OCI-M1 (cell line): Measurements from ENCODE around the gene CUX1.
"Not testable (repeated sequence)": the region's sequence is repeated elsewhere in the genome, so short reads cannot be mapped to it uniquely, and the experiment has no call there.

Source experiments
- DNase-seq: peaks from one replicate; lab custom pipeline; 2025; lab: John Stamatoyannopoulos, UW

Gene CUX1

GRCh38 chr7:102312317-102312716 lies 494.9 kb downstream of the CUX1 start:
- no peak for DNase-seq

- no peak for DNase-seq
Observed at GRCh38 chr7:102313997-102314780, 496.8 kb downstream of the CUX1 start.

- no peak for DNase-seq
Observed at GRCh38 chr7:102317231-102318059, 500.0 kb downstream of the CUX1 start.

GRCh38 chr7:102318482-102318971 lies 501.1 kb downstream of the CUX1 start:
- DNase-seq, result no peak

GRCh38 chr7:102319671-102320070 lies 502.2 kb downstream of the CUX1 start:
- no peak for DNase-seq

- DNase-seq, result no peak
Observed at GRCh38 chr7:102320181-102320580, 502.8 kb downstream of the CUX1 start.

GRCh38 chr7:102320601-102321350 lies 503.4 kb downstream of the CUX1 start:
- no peak for DNase-seq

- no peak for DNase-seq
Observed at GRCh38 chr7:102321351-102322201, 504.1 kb downstream of the CUX1 start.

- DNase-seq, result no peak
Observed at GRCh38 chr7:102322202-102322715, 504.8 kb downstream of the CUX1 start.

- DNase-seq, result no peak
Observed at GRCh38 chr7:102323914-102324195, 506.4 kb downstream of the CUX1 start.

GRCh38 chr7:102325106-102325505 lies 507.7 kb downstream of the CUX1 start:
- not testable (repeated sequence) for DNase-seq

GRCh38 chr7:102326157-102326889 lies 508.9 kb downstream of the CUX1 start:
- DNase-seq, result no peak

- DNase-seq, result not testable (repeated sequence)
Observed at GRCh38 chr7:102327183-102327582, 509.8 kb downstream of the CUX1 start.

GRCh38 chr7:102328863-102329262 lies 511.4 kb downstream of the CUX1 start:
- not testable (repeated sequence) for DNase-seq

- not testable (repeated sequence) for DNase-seq
Observed at GRCh38 chr7:102329366-102329765, 511.9 kb downstream of the CUX1 start.

- not testable (repeated sequence) for DNase-seq
Observed at GRCh38 chr7:102330666-102331460, 513.4 kb downstream of the CUX1 start.
